Ishikawa (cell line): ENCODE results near the gene NR5A2.

Source experiments
- CEBPB ChIP-seq: IDR thresholded peaks from 2 replicates; pipeline ENCODE4 v1.6.1; 2012
- EP300 ChIP-seq: IDR thresholded peaks from 2 replicates; pipeline ENCODE4 v1.6.1; 2012; ENCODE audit warnings: borderline replicate concordance
- REST ChIP-seq: IDR thresholded peaks from 2 replicates; pipeline ENCODE4 v1.6.1; 2012; ENCODE audit warnings: low read depth, mild to moderate bottlenecking
- TAF1 ChIP-seq: IDR thresholded peaks from 2 replicates; pipeline ENCODE4 v1.6.1; 2012; ENCODE audit warnings: low read depth, mild to moderate bottlenecking
- TEAD4 ChIP-seq: IDR thresholded peaks from 2 replicates; pipeline ENCODE4 v1.6.1; 2012

GRCh38 chr1:200051620-200052019 lies 24.1 kb downstream of the NR5A2 start:
- TF ChIP-seq TEAD4 (no peak), CEBPB (no peak), EP300 (no peak), REST (no peak), TAF1 (no peak)
